PFSK-1 (cell line): ENCODE data around the gene SLC6A7.

Experiments used
- FOXP2 ChIP-seq: optimal IDR thresholded peaks from 2 replicates; pipeline ENCODE3; 2011; ENCODE audit warnings: borderline replicate concordance, control low read depth, inconsistent platforms; ENCODE audit not compliant: insufficient read depth; ENCODE audit errors: extremely low read length, extremely low read depth
- POLR2AphosphoS5 ChIP-seq: IDR thresholded peaks from 2 replicates; pipeline ENCODE4 v1.6.1; 2012; ENCODE audit warnings: low read depth, mild to moderate bottlenecking, control low read depth, low read length, moderate library complexity
- REST ChIP-seq, 2 experiments: IDR thresholded peaks; 2 replicates each; pipeline versions ENCODE4 v1.6.1 to v1.8.0; 2011 to 2012; ENCODE audit warnings: low read depth in 2 of 2, low read length in 2 of 2, control low read depth in 1 of 2, inconsistent platforms in 1 of 2, mild to moderate bottlenecking in 1 of 2, moderate library complexity in 1 of 2; ENCODE audit not compliant: insufficient read depth in 1 of 2
- SIN3A ChIP-seq: IDR thresholded peaks from 2 replicates; pipeline ENCODE4 v1.6.1; 2012; ENCODE audit warnings: mild to moderate bottlenecking, low read length, moderate library complexity, borderline replicate concordance; ENCODE audit not compliant: insufficient read depth
- TAF1 ChIP-seq: IDR thresholded peaks from 2 replicates; pipeline ENCODE4 v1.6.1; 2012; ENCODE audit warnings: low read length, control low read depth, borderline replicate concordance; ENCODE audit not compliant: insufficient read depth

Gene SLC6A7

DNA sequence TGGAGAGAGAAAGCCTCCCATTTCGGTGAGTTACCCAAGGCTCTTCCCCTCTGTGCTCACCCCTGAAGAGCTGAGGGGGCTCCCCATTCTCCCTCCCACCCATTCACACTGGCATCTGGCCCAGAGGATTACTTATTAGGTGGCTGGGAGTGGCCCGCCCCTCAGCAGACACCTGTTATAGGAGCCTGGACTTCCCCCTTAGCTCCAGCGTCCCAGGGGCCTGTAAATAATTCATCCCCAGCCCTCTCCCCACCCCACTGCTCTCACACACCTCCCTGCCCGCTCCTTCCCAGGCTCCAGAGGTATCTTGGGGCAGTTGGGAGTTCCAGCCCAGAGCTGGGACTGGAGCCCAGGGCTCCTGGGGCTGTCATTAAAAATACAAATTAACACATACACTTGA, 11.6 kb upstream of the SLC6A7 start:
- no peak for TF ChIP-seq POLR2AphosphoS5
- TF ChIP-seq FOXP2, result no peak
- no peak for TF ChIP-seq SIN3A
- TF ChIP-seq TAF1, result no peak
- TF ChIP-seq REST (IDR thresholded peaks at IDR 0.05; ENCODE audit: insufficient read depth in 1 of 2, low read depth in 2 of 2, low read length in 2 of 2), result no peak

GRCh38 chr5:150179019-150179620, 10.7 kb upstream of the SLC6A7 start:
- TF ChIP-seq SIN3A, result no peak
- TF ChIP-seq POLR2AphosphoS5, result no peak
- TF ChIP-seq REST (IDR thresholded peaks at IDR 0.05; ENCODE audit: insufficient read depth in 1 of 2, low read depth in 2 of 2, low read length in 2 of 2), result no peak
- TF ChIP-seq TAF1, result no peak
- no peak for TF ChIP-seq FOXP2

DNA sequence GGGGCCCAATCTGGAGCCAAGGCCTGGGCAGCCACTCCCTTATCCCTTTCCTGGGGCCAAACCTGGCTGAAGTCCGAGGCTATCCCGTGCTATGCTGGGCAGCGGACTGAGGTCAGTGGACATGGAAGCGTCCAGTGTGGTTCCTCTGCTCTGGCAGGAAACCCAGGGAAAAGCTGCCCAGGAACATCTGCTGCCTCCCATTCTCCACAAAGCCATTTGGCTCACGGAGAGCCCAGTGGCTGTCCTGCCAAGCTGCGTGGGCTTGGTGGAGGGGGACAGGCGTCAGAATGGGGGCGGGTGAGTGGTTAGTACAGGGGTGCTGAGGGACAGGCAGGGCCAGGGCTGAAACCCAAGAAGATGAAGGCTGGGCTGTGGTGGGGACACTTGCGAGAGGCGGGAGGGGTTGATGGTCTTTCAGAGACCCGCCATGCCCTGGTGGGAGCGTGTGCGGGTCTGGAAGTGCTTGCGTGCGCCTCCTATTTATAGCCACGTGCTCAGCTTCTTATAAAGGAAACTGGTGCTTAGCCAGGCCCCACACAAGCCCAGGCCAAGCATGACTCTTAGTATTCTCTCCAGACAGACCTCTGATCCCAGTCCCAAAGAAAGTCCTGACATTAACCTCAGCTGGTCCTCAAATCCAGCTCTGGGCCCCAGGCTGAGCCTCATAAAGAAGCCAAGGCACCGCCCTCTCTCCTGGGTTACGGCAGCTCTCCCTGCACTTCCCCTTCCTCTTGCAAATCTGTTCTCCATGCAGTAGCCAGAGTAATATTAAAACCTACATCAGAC, 9.4 kb upstream of the SLC6A7 start:
- TF ChIP-seq SIN3A (no peak), POLR2AphosphoS5 (no peak), REST (IDR thresholded peaks at IDR 0.05; ENCODE audit: insufficient read depth in 1 of 2, low read depth in 2 of 2, low read length in 2 of 2) (no peak), FOXP2 (no peak)

DNA sequence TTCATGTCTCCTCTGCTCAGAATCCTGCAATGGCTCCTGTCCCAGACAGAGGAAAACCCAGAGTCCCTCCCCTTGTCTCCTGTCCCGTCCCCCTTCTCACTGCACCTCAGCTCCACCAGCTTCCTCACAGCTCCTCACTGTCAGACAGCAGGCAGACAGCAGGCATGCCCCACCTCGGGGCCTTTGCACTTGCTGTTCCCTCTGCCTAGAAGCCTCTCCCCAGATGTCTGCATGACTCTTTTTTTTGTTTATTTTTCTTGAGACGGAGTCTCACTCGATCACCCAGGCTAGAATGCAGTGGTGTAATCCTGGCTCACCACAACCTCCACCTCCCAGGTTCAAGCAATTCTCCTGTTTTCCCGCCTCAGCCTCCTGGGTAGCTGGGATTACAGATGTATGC, 8.8 kb upstream of the SLC6A7 start:
- TF ChIP-seq REST (IDR thresholded peaks at IDR 0.05; ENCODE audit: insufficient read depth in 1 of 2, low read depth in 2 of 2, low read length in 2 of 2), result no peak
- TF ChIP-seq TAF1, result no peak
- TF ChIP-seq SIN3A, result no peak
- TF ChIP-seq FOXP2, result no peak
- TF ChIP-seq POLR2AphosphoS5, result no peak
